Activated gamma-delta T cell (primary cell): ENCODE results near the gene ANO6.

Experiments
- DNase-seq: peaks from one replicate; lab custom pipeline; 2025; lab: John Stamatoyannopoulos, UW

Gene ANO6

DNA sequence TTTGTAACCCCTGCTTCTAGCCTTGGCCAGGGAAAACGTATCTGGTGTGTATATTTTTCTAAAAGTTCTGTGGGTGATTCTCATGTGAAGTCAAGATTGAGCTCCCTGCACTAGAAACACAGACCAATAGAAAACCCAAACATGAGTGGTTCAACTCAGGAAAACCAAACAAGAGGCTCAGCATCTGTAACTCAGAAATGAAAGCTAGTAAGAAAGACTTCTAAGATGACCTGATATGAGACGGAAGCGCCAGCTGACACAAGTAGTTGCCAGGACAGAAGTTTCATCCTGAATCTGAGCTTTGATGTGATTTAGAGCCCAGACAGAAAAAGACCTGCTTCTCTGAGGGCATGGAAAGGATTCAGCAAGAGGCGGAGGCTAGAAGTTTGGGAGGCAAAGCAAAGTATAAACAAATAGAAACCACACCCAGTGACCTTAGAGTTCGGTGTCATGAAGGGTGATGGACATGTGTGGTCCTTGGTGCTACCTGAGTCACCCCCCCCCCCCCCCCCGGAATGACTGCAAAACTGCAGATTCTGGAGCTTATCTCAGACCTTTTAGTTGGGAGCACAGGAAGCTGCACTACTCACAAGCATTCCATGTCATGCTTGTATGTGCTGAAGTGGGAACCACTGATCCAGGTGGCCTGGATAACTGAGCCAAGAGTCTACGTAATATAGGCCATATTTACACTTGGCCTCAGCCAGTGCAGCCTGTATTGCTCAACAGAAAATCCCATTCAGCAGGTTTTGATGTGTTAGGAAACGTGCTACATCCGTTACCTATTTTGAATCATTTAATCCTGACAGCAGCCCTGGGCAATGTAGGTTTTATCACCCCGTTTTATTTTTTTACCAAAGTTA is 191.3 kb downstream of the ANO6 start:
- DNase-seq = no peak

DNA sequence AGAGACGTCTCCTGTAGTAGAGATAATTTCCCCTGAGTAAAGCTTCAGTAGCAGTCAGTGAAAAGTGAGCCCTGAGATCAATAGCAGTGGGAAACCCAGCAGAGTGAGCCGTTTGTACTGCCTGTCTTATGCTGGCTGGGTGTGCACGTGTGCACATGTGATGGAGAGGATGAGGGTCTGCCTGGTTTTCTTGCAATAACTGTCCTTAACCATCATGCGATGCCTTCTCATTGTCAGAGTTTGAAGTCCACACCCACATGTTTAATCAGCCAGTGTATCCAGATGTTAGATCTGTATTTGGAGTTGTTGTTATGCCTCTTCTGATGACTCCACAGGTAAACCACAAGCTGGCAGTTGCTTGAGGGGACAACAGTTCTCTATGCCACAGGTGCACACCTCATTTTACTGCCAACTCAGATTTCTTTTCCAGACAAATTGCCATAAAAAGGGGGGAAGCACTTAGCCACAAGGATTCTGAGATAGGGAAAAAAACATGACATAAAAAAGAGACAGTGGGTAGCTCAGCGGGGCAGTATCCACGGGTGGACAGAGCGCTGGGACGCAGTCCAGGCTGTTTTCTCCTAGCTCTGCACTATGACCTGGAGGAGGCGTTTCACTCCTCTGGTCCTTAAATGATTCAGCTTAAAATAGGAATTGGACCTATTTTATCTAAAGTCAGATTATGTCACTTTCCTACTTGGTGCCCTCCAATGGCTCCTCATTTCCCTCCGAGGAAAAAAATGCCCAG is 192.3 kb downstream of the ANO6 start:
- DNase-seq = no peak

DNA sequence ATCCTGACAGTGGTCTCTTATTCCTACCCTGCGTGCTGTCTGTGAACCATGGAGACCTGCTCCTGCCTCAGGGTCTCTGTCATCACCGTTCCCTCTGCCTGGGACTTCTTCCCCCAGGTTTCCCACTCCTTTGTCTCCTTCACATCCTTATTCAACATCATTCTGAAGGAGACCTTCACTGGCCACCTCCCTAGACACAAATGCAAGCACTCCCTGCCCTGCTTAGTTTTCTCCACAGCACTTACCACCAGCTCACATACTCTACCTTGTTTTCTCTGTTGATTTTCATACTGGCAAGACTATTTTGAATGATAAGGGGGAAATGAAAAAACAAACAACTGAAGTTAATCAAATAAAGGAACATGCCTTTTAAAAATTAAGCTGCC is 192.8 kb downstream of the ANO6 start:
- DNase-seq = no peak

DNA sequence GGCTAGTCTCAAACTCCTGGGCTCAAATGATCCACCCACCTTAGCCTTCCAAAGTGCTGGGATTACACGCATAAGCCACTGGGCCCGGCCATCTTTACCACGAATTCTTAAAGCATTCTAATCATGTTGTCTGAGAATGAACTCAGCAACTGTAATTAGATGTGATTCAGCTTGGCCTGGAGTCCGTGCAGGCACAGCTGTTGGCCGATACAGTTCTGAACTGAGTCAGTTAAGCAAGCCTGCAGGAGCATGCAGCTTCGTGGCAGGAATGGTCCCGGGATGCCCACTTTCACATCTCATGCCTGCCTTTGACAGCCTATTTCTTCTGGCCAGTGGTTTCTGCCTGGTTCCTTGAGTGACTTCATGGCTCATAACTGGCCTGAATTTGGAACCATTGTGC is 194.1 kb downstream of the ANO6 start:
- DNase-seq = no peak

DNA sequence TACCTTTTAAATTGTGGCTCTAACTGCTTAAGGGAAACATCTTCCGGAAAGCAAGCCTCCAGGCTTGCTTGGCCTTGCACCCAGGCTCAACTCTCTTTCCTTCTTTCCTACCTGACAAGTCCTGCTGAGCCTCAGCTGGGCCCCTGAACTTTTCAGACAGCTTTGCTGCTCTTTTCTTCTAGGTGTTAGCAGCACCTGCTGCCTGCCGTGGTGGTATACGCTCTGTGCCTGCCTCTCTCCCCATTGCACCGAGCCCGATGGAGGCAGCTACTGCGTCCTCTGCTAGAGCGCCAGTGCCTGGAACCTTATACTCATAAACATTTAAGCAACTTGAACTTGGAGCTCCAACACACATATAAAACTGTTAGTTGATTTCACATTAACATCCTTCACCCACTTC is 195.7 kb downstream of the ANO6 start:
- DNase-seq = no peak

DNA sequence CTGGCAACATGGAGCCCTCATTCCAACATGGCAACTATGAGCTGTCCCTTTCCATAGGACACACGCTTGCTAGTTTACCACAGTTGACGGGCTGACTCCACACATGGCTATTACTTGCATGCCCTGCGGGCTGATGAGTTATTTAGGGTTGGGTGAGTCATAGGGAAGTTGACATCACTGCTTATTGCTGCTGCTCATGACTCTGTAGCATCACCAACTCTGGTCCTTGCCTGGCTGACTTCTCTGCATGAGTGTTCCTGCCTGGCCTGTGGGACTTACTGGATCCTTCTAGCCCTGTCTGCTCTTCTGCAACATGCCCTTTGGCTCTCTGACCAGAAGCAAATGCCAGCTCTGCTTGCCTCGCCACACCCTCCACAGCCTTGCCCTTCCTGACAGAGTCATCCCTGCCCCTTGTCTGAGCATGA is 199.5 kb downstream of the ANO6 start:
- DNase-seq = no peak

DNA sequence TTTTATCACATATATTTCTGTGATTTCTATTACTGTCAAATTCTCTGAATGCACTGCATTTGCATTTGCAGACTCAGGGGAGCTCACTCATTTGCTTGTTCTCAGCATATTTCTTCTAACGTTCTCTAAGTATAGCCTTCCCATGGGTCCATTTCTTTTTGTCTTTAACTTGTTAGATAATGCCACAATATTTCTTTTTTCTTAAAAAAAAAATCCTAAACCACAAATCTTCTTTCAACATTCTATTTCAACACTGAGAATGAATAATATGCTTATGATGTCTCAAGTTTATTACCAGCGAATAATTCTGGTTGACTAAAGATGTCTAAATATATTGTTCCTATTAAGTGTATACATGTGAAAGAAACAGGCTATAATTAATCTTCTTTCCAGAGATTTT is 200.2 kb downstream of the ANO6 start:
- DNase-seq = no peak

DNA sequence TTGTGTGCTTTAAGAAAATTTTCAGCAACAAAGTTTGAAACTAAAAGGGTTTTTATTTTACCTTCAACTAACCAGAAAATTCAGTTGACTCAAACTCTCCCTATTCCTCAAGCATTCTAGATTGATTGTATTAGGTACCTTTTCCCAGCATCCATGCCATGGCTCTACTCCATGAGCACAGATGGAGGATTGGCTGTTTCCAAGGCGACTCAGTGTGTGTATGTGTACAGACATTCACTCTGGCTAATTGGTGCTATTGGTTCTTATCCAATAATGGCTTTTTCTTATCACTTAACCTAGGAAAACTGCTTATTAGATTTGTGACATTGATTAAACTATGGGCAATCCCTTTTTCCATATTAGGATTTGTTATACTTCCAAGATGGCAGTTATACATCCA is 202.6 kb downstream of the ANO6 start:
- DNase-seq = no peak

DNA sequence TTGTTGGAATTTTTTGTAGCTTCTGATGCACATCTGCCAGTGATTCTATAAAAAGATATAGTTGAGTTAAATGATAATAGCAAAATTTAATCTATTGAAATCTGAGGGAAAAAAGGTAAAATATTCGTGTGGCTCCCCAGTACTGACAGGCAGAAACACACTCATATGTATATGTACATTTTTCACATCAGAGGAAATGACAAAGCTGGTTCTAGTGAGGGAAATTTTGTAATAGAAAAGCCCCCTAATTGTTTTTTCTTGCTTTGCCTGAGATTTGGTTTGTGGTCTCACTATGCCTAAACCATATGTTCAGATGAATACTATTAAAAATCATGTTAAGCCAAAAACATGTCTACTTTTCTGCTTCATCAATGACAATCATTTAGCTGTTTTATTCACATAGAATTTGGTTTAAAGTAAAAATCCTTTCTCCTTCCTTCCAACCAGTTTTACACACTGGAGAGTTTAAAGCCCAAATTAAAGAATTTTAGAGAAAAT is 203.5 kb downstream of the ANO6 start:
- DNase-seq = no peak

DNA sequence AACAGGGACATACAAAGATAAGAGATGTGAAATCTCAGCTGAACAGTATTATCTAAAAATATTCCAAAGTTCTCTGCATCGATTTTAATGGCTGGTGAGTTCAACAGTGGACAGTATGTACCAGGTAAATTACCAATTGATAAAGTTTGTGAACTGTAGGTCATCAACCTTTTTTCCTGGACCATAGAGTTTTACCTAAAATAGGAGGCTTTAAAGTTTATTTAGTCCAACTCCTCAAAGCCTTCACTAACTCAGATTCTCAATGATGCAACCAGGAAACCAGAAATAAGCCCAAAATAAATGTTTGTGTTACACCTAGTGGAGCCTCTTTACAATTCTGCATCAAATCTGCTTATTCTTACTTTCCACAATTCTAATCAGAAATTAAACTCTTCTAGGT is 205.8 kb downstream of the ANO6 start:
- no peak for DNase-seq

DNA sequence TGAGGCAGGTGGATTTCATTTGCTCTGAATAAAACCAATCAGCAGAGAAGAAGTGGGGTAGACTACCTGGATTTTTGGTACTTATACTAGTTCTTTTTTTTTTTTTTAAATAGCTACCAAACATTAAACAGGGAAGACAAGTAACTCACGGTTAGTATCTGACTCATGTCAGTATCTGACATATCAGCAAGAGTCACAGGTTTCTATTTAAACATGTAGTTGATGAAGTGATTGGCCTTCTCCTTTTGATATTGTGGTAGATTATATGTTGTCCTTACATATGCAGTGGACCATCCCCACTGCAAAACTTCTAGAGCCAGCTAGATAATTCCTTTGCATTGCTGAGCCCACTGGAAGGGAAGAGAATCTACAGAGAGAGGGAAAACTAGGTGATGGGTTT is 208.0 kb downstream of the ANO6 start:
- no peak for DNase-seq

DNA sequence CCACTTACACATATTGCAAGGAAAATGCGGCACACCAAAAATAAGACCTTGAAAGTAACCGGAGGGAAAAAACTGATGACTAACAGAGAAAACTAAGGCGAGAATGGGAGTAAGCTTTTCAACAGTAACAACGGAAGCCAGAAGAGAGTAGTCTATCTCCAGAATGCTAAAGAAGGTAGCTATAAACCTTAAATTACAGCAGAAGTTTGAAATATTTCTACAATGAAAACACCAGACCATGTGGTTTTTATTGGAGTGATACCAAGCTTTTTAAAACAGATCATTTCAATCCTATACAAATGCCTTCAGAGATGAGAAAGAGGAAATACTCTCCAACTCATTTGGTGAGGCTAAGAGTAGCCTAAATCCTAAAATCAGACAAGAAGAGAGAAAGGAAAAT is 209.5 kb downstream of the ANO6 start:
- DNase-seq = no peak

DNA sequence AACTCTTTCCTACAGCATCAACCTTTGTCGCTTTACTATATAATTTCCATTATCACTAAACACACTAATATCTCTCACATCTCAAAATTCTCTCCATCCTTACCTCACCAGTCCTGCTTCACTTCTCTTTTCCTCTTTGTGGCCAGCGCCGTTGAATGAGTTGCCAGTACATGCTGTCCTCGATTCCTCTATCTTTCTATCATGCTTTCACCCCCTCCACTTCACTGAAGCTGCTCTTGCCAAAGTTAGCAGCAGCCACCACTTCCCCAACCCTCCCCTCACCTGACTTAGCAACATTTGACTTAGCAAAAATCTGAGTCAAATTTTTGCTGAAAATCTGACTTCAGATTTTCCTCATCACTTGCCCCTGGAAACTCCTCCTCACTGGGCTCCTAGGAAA is 210.4 kb downstream of the ANO6 start:
- DNase-seq = no peak

DNA sequence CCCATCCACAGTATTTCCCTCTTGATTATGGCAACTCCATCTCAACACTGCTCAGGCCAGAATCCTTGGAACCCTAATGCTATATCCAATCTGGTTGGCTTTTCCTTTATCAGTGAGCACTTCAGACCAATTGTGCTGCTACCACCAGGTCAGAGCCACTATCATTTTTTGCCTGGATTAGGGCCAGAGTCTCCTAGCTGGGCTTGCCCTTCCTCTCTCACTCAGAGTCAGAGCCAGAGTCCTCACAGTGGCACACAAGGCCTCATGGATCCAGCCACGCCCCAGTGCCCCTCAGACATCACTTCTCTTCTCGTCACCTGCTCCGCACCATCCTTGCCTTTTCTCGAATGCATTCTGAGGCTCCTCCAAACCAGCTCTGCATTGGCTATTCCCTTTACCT is 211.1 kb downstream of the ANO6 start:
- no peak for DNase-seq

DNA sequence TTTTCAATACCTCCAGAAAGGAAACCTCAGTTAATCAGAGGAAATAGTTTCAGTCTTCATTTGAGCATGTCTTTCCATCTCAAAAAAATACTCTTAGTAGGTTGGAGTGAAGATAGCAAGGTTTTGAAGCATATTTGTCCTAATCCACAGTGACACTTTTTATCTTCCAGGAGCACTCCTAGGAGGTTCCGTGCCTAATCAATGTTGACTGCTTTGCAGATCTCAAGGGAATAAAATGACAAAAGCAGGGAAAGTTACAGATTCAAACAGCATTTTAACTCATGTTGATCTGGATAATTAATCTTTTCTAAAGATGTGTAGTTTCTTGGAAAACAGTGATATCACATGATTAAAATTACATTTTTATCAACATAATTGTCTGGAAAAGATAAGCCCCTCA is 213.9 kb downstream of the ANO6 start:
- no peak for DNase-seq

DNA sequence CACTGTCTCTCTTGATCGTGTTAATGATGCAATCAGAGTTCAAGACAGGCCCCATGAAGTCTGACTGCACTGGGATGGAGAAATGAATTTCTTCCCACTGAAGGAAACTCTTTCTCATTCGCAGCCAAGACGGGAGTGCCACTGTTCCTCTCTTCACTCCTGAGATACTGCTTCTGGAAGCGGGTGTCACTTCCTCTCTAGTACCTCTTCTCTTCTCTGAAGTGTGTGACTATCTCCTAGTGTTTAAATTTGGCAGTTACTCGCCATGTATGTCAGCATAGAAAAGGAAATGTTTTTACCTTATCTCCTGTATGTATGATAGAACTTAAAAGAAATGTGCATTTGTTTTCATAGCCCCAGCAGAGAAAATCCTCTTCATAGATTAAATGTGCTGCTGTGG is 215.2 kb downstream of the ANO6 start:
- no peak for DNase-seq

DNA sequence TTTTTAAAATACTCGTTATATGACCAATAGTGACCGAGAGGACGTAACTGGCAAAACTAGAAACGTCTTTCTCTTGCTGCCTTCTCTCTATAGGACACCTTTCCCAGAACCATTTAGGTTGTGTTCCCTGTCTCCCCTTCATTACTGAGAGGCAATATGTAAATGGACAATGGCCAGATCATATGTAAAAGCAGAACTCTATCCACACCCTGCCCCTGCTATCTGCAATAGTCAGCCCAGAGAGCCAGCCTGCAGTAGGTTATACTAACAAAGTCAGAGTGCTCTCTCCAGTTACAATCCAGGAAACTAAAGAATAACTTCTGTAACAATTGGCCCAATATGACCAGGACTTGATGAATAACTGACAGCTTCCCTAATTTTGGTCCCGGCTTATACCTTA is 216.8 kb downstream of the ANO6 start:
- DNase-seq = no peak

DNA sequence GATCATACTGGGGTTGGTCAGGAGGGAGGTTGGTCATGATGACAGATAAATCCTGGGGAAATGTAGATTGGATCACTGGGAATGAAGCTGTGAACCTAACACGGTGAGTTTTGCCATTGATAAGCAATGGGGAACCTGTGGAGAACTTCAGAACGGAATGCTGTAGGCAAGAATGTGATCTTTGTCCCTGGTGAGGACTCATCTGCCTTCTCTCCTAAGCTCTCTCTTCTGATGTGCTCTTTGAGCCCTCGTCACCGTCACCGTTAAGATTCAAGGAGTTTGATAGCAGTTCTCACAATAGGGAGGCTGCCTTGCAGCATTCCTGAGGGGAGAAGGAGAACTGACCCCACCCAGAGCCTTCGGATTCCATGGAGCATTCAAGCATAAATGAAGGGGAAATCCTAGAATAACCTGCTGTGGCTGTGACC is 217.6 kb downstream of the ANO6 start:
- no peak for DNase-seq

DNA sequence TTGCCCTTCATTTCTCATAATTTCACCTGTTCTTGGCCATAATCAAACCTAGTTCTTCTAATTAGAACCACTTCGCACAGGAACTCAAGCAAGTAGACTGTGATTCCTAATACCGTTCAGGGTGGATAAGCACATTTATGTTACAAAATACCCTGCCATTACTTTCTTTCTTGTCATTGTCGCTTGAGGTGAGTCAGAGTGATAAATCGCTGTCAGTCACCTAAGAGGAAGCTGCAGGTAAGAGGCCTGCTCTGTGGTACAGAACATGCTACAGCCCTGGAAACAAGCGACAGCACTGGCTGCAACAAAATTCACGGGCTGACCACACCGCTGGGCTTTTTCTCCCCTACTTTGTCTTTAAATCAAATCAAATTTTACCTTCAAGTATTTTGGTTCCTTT is 218.2 kb downstream of the ANO6 start:
- DNase-seq = no peak

DNA sequence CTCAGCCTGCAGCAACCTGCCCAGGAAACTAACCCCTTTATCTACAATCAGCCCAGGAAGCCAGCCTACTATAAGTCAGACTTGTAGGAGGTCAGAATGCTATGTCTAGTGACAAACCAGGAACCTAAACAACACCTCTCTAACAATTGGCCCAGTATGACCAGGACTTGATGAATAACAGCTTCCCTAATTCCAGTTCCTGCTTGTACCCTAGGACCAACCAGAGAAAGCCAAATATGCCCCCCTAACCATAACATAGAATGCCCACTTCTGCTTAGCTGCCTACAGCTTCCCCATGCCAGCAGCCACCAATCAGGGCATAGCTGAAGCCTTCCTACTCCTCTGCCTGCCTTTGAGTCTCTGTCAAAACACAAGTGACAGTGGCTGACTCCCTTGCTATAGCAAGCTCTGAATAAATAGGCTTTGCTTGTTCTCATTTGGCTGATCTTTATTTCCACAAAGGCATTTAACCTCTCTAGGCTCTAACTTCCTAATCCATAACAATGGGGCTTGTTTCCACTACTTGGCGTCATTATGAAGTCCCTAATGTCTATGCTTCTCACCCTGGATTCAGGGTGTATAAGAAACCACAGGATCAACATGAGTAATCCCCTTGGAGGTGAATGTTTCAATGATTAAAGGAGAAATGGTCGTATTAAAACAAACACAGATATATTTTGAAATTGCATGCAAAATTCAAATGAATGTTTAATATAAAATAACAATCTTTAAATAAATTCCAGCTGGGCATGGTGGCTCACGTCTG is 220.2 kb downstream of the ANO6 start:
- DNase-seq = no peak

DNA sequence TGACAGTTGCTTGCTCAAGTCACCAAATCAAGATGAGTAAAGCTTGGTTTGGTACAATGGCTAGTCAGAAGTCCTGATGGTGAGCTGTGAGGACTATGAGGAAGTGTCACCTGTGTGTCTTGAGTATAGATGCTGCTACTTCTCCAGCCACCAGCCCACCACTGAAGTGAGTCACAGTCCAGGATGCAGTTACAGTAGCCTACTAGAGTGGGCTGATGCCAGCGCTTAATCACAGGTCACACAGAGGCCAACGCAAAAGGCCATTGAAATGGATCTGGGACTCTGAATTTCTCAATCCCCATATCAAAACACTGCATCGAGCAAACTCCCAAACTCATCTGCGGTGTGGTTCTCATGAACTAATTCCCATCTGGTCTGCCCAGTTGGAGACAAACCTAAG is 223.1 kb downstream of the ANO6 start:
- DNase-seq = no peak

DNA sequence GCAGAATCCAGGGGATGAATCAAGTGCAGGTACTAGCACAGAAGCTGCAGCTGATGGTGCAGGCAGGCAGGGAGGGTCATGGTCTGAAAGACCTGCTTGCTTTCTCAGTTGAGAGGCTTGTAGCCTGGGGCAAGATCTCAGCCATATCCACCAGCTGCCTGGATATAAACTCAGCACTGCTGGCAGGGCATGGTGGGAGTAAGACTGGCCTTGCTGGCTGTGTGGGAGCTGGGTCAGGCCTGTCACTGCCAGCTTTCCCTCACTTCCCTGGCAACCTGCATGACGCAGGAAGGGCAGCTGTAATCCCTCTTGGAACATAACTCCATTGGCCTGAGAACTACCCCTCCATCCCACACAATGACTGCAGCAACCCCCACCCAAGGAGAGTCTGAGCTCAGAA is 230.1 kb downstream of the ANO6 start:
- DNase-seq = no peak

DNA sequence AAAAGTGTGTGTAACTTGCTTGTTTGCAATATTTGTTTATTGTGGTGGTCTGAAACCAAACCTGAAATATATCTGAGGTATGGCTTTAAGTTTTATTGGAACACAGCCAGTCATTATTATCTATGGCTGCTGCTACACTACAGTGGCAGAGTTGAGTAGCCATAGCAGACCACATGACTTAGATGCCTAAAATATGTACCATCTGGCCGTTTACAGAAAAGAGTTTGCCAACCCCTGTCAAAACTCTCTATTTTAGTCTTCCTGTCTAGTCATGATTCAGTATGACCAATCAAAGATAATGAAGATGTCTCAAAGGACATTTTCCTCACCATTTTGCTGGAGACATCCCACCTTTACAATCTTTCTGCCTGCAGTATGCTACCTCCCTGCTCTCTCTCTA is 242.3 kb downstream of the ANO6 start:
- no peak for DNase-seq
